NCI-H1092 (cell line): ENCODE data around the gene NSMF.
"Not testable (repeated sequence)": the region's sequence is repeated elsewhere in the genome, so short reads cannot be mapped to it uniquely, and the experiment has no call there.

Source experiments
- DNase-seq: peaks from one replicate; lab custom pipeline; 2025; lab: John Stamatoyannopoulos, UW

Gene NSMF

GRCh38 chr9:137457406-137458193, 1.5 kb downstream of the NSMF start:
- DNase-seq: no peak

- DNase-seq: no peak
These were observed 2.2 kb downstream of the NSMF start for GRCh38 chr9:137456864-137457405.

- no peak for DNase-seq
These were observed 2.9 kb downstream of the NSMF start for GRCh38 chr9:137456061-137456863.

- no peak for DNase-seq
These were observed 3.7 kb downstream of the NSMF start for GRCh38 chr9:137455359-137455991.

- no peak for DNase-seq
These were observed 4.4 kb downstream of the NSMF start for GRCh38 chr9:137454597-137455358.

GRCh38 chr9:137454145-137454596, 5.0 kb downstream of the NSMF start:
- DNase-seq: no peak

- no peak for DNase-seq
These were observed 5.5 kb downstream of the NSMF start for GRCh38 chr9:137453643-137454081.

GRCh38 chr9:137452761-137453642, 6.1 kb downstream of the NSMF start:
- DNase-seq: no peak

- DNase-seq: no peak
These were observed 7.0 kb downstream of the NSMF start for GRCh38 chr9:137452006-137452760.

GRCh38 chr9:137451264-137452005, 7.7 kb downstream of the NSMF start:
- DNase-seq: not testable (repeated sequence)

- DNase-seq: not testable (repeated sequence)
These were observed 8.5 kb downstream of the NSMF start for GRCh38 chr9:137450539-137451222.

GRCh38 chr9:137449931-137450538, 9.1 kb downstream of the NSMF start:
- DNase-seq: no peak

GRCh38 chr9:137449081-137449844, 9.9 kb downstream of the NSMF start:
- DNase-seq: no peak

- DNase-seq: no peak
These were observed 10.6 kb downstream of the NSMF start for GRCh38 chr9:137448602-137448962.

- DNase-seq: no peak
These were observed 11.2 kb downstream of the NSMF start for GRCh38 chr9:137447722-137448601.

- no peak for DNase-seq
These were observed 12.2 kb downstream of the NSMF start for GRCh38 chr9:137446851-137447471.
